NT2/D1 (cell line): Measurements from ENCODE around the gene NLRC4.

Experiments used
- DNase-seq: peaks from one replicate; pipeline ENCODE4 v3.0.0-alpha.2; 2011; ENCODE audit warnings: low read depth, low spot score
- H3K27me3 ChIP-seq: 2 replicates; pipeline ENCODE4 v1.6.0; 2011; ENCODE audit warnings: mild to moderate bottlenecking; ENCODE audit not compliant: insufficient read length, insufficient read depth
- H3K36me3 ChIP-seq: 2 replicates; pipeline ENCODE4 v1.6.1; 2011; ENCODE audit warnings: mild to moderate bottlenecking, low read length, mixed read lengths; ENCODE audit not compliant: insufficient read depth, insufficient read length
- H3K4me1 ChIP-seq: 2 replicates; pipeline ENCODE4 v1.5.1; 2011; ENCODE audit not compliant: insufficient read depth, insufficient read length
- H3K4me3 ChIP-seq: 2 replicates; pipeline ENCODE4 v1.5.1; 2011; ENCODE audit warnings: low read depth; ENCODE audit not compliant: insufficient read length
- H3K9ac ChIP-seq: 2 replicates; pipeline ENCODE4 v1.6.0; 2011; ENCODE audit warnings: low read depth; ENCODE audit not compliant: insufficient read length
- H3K9me3 ChIP-seq: 2 replicates; pipeline ENCODE4 v1.5.1; 2011; ENCODE audit warnings: mild to moderate bottlenecking, low read length; ENCODE audit not compliant: insufficient read depth
- SUZ12 ChIP-seq: IDR thresholded peaks from 2 replicates; pipeline ENCODE4 v1.6.1; 2011; ENCODE audit not compliant: insufficient read length, insufficient read depth; ENCODE audit errors: extremely low read depth
- YY1 ChIP-seq: IDR thresholded peaks from 2 replicates; pipeline ENCODE4 v1.6.1; 2011; ENCODE audit not compliant: insufficient read length, insufficient read depth
- ZNF274 ChIP-seq: IDR thresholded peaks from 2 replicates; pipeline ENCODE4 v1.6.1; 2011; ENCODE audit warnings: mild to moderate bottlenecking, low read depth, low read length

The NLRC4 gene

GRCh38 chr2:32189011-32189410 lies 75.7 kb downstream of the NLRC4 start:
- H3K4me3 ChIP-seq: no peak overlapping the region
- H3K9me3 ChIP-seq: no peaks in the 10 kb centered on the region
- H3K9ac ChIP-seq: no peak overlapping the region
- H3K36me3 ChIP-seq: peaks cover 32% of the 10 kb centered on the region
- no peaks in the 10 kb centered on the region for H3K4me1 ChIP-seq
- DNase-seq: no peak
- H3K27me3 ChIP-seq: no peaks in the 10 kb centered on the region
- TF ChIP-seq ZNF274: no peak
- no peak for TF ChIP-seq SUZ12
- no peak for TF ChIP-seq YY1

DNA sequence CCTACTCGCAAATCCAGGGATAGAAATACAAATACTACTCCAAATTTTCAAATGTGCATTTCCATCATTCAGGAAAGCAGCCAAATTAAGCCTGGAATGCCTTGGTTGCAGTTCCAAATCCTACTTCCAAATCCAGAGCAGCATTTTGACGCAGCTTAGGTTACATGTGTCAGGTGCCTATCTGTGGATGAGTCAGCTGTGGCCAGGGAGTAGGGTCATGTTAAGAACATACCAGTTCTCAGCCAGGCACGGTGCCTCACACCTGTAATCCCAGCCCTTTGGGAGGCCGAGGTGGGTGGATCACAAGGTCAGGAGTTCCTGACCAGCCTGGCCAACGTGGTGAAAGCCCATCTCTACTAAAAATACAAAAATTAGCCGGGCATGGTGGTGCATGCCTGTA lies 82.0 kb downstream of the NLRC4 start:
- Histone ChIP-seq H3K4me3 (no peak overlapping the region), H3K27me3 (no peaks in the 10 kb centered on the region), H3K9ac (no peak overlapping the region), H3K36me3 (peaks cover 38% of the 10 kb centered on the region), H3K9me3 (no peaks in the 10 kb centered on the region), H3K4me1 (no peaks in the 10 kb centered on the region)
- no peak for DNase-seq
- TF ChIP-seq SUZ12 (no peak), ZNF274 (no peak), YY1 (no peak)
